ENCODE measurements around the gene OLFM2.
A peak's percentile ranks its signal among the peaks of the same experiment; 100 is the strongest.
"Not testable (repeated sequence)": the region's sequence is repeated elsewhere in the genome, so short reads cannot be mapped to it uniquely, and the experiment has no call there.

Gene OLFM2

DNA sequence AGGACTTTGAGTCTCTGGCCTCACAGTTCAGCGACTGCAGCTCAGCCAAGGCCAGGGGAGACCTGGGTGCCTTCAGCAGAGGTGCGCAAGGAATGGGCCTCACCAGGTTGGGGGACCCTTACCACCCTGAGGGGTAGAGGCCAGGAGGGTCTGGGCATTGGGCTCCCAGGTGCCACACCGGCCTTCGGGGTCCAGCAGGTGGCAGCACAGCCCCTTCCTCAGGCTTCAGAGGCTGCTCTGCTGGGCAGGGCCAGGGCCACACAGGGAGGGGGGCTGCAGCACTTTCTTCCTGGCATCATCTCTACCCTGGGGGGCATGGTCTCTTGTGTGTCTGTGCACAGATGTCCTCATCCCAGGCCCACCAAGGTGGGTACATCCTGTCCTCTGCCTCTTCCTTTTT is 88.3 kb downstream of the OLFM2 start:
- no peak for DNase-seq
- in situ Hi-C loops (cut with HindIII; ENCODE audit: low pct_ligation_motif_present, low pct_unique_long_range_greater_than_20kb, low sequenced_read_pairs) = no loop called here

DNA sequence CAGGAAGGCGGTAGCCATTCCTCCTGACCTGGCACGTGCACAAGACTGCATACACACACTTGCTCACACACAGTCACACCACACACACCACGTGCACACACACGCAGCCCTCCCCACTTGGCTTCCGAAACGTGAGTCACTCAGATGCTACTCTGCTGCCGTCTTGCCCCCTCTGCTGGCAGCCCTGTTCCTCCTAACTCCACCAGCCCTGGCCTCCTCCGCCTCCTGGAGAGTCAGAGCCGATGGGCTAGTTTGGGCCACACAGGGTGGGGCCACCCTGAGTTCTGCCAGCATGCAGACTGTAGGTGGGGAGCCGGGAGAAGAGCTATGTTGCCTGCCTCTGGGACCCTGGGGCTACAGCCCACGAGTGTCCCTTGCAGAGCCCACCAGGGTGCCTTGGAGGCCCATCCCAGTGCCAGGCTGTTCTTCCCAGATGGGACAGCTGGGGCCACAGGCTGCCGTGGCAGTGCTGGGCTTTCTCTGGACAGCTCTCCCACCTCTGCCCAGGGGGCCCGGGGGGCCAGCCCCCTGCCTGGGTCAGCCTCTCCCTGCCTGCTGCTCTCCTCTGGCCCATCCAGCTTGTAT is 89.1 kb downstream of the OLFM2 start:
- in situ Hi-C loops (cut with HindIII; ENCODE audit: low pct_ligation_motif_present, low pct_unique_long_range_greater_than_20kb, low sequenced_read_pairs) = no loop called here

DNA sequence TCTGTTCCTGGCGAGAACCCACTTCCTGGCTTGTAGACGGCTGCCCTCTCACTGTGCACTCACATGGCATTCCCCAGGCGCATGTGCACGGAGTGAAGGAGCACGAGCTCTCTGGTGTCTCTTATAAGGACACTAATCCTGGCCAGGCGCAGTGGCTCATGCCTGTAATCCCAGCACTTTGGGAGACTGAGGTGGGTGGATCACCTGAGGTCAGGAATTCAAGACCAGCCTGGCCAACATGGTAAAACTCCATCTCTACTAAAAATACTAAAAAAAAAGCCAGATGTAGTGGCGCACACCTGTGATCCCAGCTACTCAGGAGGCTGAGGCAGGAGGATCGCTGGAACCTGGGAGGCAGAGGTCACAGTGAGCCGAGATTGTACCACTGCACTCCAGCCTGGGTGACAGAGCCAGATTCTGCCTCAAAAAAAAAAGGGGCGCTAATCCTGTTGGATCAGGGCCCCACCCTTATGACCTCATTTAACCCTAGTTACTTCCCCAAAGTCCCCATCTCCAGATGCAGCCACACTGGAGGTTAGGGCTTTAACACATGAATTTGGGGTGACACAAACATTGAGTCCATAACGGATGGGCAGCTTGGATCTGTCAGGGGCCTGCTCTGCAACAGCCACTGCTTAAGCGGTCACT is 92.6 kb downstream of the OLFM2 start:
- DNase-seq; in situ Hi-C loops (cut with HindIII; ENCODE audit: low pct_ligation_motif_present, low pct_unique_long_range_greater_than_20kb, low sequenced_read_pairs): not testable (repeated sequence)

More for the DNA sequence above, 89.1 kb downstream of the OLFM2 start:
- peak; percentile 67 for DNase-seq

DNA sequence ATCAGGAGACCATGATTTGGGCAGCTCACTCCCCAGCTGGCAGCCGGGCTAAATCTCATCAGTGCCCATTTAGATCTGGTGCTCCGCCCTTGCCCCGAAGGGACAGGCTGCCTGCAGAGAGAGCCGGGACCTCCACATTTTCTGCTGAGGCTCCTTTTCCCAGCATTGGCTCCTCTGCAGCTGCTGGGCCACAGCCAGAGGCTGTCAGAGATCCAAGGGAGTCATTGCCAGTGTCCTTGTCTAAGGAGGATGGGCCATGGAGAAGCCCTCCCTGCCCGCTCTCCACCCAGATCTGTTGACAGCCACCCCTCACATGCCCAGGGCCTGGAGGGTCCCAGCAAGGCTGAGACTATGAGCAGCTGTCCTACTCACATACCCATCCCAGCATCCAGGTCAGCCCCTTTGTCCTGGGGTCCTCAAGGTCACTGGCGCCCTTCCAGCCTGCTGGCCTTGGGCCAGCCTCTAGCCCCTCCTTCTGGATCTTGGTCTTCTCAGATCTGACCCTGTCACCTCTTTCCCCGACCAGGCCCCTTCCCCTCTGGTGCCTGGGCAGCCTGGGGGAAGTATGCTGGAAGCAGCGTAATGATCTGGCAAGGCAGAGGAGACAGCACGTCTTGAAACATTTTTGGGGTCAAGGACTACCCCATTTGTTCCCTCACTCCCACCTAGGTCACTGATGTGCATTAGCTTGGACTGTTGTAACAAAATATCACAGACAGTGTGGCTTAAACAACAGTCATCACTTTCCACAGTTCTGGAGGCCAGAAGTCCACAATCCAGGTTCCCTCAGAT is 93.3 kb downstream of the OLFM2 start:
- in situ Hi-C loops (cut with HindIII; ENCODE audit: low pct_ligation_motif_present, low pct_unique_long_range_greater_than_20kb, low sequenced_read_pairs) = no loop called here
- no peak for DNase-seq

DNA sequence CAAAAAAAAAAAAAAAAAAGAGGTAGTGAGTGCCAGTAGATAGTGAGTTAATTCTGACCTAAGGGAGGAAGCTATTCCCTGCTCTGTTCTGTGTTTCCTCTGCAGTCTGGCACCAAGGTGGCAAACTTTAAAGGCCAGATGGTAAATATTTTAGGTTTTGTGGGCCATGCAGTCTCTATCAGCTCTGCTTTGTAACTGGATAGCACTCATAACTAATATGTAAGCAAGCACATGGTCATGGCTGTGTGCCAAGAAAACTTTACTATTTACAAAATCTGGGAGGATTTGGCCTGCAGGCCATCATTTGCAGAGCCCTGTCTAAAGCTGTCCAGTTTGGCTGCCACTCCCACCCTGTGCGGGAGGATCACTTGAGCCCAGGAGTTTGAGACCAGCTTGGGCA is 96.9 kb downstream of the OLFM2 start:
- in situ Hi-C loops (cut with HindIII; ENCODE audit: low pct_ligation_motif_present, low pct_unique_long_range_greater_than_20kb, low sequenced_read_pairs) = no loop called here
- DNase-seq = no peak

DNA sequence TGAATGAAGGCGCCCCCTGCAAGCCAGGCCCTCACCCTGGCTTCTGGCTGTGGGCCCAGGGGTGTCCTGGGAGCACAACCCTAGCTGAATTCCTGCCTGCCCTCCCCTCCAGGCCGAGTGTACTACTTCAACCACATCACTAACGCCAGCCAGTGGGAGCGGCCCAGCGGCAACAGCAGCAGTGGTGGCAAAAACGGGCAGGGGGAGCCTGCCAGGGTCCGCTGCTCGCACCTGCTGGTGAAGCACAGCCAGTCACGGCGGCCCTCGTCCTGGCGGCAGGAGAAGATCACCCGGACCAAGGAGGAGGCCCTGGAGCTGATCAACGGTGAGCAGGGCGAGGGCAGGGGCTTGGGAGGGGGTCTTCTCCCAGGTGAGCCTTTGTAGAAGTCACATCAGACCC is 98.0 kb downstream of the OLFM2 start:
- in situ Hi-C loops (cut with HindIII; ENCODE audit: low pct_ligation_motif_present, low pct_unique_long_range_greater_than_20kb, low sequenced_read_pairs) = no loop called here
- DNase-seq = no peak

DNA sequence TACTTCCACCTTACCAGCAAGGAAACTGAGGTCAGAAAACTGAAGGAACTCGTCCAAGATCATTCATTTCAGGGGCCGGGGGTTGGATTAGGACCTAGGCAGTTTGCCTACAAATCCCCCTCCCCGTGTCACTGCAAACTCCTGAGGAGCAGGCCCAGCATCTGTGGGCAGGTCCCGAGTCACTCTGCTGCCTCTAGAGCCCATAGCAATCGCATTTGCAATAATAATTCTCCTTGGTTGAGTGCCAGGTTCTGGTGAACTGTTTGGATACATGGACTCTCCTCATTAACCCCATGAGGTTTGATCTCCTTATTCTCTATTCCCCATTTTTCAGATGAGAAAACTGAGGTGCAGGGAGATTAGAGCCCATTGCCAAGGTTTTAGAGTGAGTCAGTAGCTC is 100.3 kb downstream of the OLFM2 start:
- in situ Hi-C loops (cut with HindIII; ENCODE audit: low pct_ligation_motif_present, low pct_unique_long_range_greater_than_20kb, low sequenced_read_pairs) = no loop called here
- peak; percentile 34 for DNase-seq

DNA sequence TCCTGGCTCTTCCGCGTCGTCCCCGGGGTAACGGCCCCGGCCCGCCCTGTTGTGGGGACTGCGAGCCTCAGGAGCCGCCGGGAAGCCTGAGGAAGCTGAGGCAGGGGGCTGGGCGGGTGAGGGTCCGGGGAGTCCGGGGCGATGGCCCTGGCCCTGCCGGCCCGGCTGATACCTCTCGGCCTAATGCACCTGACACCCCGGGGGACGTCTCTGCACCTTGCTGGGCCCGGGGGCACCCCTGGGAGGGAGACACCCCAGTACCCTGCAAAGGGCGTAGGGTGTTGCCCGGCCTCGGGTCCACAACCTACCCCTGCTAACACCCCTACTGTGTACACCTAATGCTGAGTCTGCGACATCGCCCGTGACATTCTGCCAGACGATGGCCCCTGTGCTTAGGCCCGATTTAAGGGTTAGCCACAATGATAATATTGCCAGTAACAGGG is 100.8 kb downstream of the OLFM2 start:
- DNase-seq = no peak
- in situ Hi-C loops (cut with HindIII; ENCODE audit: low pct_ligation_motif_present, low pct_unique_long_range_greater_than_20kb, low sequenced_read_pairs) = no loop called here

DNA sequence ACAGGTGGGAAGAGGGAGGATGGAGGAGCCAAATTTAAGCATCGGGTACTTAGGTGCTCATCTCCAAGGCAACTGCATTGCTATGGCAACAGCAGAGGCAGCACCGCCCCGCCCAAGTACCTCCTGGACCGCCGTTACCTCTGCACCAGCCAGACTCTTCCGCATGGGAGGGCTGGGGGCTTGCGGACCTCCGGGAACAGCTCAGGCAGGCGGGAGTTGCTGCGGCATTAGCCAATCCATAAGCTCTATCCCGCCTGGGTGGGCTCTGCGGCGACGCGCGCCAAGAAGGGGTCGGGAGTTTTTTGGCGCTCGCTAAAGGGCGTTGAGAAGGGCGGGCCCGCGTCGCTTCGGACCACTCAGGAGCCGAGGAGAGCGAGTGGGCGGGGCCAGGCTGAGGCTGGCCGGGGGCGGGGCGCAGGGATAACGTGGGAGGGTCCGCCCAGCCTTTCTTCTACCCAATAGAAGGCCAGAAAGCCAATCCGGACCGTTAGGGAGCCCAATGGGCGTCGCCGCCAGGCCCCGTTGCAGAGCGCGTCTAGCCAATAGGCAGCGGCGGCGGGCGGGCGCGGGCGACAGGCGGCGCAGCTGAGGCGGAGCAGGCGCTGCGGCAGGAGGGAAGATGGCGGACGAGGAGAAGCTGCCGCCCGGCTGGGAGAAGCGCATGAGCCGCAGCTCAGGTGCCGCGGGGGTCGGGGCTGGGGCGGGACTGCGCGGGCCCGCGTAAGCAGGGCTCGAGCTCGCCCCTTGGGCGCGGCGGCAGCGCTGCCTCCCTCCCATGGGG is 101.4 kb downstream of the OLFM2 start, which contains the start of gene PIN1:
Gene PIN1, plus strand, starts transcription at position 593 of the 781 bp plus-strand sequence. Its CDS starts 27 bp downstream, at position 620.
- DNase-seq = peak; percentile 96
- in situ Hi-C loops (cut with HindIII; ENCODE audit: low pct_ligation_motif_present, low pct_unique_long_range_greater_than_20kb, low sequenced_read_pairs) = no loop called here

DNA sequence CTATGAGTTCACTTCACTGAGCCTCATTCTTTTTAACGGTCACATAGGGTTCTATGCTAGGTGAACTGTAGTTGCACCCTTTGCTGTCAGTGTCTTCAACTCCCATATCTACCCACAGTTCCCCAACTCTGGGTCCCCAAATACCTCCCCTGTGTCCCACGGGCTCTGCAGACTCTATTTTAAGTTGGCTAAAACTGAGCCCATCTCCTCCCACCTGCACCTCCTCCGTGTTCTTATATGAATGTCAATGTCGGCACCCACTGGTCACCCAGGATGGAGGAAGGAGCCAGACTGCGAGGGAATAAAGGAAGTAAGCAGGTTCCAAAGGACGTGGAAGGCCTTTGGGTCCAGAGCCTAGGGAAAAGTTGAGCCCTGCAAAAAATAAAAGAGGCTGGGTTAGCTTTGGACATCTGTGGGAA is 102.0 kb downstream of the OLFM2 start:
- in situ Hi-C loops (cut with HindIII; ENCODE audit: low pct_ligation_motif_present, low pct_unique_long_range_greater_than_20kb, low sequenced_read_pairs) = no loop called here

DNA sequence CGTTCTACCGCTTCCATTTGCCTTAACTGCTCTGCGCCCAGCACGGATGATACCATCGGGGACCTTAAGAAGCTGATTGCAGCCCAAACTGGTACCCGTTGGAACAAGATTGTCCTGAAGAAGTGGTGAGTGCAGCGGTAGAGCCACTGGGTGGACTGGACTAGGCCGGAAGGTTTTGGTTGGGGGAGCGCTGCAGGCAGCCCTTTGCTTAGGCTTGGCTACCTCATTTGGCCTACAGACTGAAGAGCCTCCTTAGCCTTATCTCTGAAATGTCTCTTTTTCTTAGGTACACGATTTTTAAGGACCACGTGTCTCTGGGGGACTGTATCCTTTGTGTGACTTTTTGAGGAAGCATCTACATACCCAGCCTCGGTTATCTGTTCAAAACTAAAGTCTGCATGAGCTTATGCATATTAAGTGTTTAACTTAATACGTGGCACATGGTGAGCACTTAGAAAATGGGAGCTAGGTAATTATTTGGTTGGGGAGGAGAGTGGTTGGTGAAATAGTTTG is 107.7 kb downstream of the OLFM2 start:
- DNase-seq = no peak
- in situ Hi-C loops (cut with HindIII; ENCODE audit: low pct_ligation_motif_present, low pct_unique_long_range_greater_than_20kb, low sequenced_read_pairs) = no loop called here

More for the DNA sequence above, 102.0 kb downstream of the OLFM2 start:
- no peak for DNase-seq

DNA sequence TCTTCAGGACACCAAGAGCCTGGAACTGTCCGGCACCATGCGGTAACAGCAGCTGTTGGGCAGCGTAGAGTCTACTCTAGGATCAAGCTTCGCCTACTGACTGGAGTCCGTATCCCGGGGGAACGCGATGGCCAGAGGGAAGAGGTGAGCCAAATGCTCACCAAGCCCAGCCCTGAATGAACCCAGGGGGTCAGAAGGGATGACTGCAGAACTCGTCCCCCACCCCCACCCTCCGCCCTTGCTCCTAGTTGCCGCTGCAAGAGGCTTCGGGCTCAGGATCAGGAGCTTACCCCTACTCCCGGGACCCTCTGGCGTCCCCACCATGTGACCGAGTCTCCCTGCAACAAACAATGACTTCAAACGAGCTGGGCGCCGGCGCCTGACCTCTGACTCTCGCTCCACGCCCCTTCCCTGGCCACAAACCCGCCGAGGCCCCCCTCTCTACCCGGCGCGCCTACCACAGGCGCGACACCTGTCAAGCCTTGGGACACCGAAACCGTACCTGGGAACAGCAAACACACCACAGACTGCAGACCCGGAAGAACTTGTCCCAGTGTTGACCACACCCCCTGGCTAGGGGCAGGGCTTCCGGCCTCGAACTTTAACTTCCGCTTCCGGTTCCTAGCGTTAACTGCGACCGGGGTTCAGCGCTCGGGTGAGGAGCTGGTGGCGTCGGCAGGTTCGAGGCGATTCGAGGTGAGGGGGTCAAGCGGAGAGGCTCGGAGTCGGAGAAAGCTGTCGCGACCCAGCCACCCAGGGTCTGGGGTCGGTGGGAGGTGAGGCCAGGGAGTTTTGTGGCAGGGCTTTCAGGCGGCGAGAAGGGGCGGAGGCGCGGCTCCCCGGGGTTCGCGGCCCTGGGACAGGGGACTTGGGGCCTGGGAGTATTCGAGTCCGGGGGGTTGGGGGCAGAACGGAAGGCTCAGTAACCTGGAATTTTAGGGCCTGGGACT is 108.8 kb downstream of the OLFM2 start, which contains the start of gene UBL5:
Gene UBL5, plus strand, starts transcription at position 630 of the 950 bp plus-strand sequence. CDS start 420 bp downstream, outside the sequence.
- DNase-seq = peak; percentile 83
- in situ Hi-C loops (cut with HindIII; ENCODE audit: low pct_ligation_motif_present, low pct_unique_long_range_greater_than_20kb, low sequenced_read_pairs) = no loop called here

DNA sequence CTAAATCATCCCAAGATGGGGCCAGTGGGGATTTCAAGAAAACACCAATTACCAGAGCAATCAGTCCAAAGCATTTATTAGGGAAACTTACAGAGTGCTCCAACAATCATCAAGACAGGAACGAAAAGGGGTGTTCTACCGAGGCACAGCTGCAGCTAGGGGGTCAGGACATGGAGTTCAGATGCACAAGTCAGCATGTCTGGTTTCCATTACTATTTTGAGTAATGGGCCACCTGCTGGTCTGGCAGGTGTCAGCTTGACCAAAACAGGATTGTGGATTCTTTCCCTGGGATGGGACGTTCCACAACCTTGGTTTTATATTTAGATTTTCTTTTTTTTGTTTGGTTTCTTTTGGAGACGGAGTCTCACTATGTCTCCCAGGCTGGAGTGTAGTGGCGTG is 112.5 kb downstream of the OLFM2 start:
- in situ Hi-C loops (cut with HindIII; ENCODE audit: low pct_ligation_motif_present, low pct_unique_long_range_greater_than_20kb, low sequenced_read_pairs) = no loop called here
- no peak for DNase-seq

DNA sequence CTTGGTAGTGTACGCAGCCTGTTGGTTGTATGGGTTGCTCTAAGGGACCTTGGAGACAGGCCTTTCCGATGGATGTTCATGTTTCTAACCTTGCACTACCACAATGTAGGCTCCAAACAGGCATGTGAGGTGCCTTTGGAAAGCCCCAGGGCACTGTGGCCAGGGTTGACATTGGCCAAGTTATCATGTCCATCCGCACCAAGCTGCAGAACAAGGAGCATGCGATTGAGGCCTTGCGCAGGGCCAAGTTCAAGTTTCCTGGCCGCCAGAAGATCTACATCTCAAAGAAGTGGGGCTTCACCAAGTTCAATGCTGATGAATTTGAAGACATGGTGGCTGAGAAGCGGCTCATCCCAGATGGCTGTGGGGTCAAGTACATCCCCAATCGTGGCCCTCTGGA is 116.3 kb downstream of the OLFM2 start:
- in situ Hi-C loops (cut with HindIII; ENCODE audit: low pct_ligation_motif_present, low pct_unique_long_range_greater_than_20kb, low sequenced_read_pairs); DNase-seq: not testable (repeated sequence)

DNA sequence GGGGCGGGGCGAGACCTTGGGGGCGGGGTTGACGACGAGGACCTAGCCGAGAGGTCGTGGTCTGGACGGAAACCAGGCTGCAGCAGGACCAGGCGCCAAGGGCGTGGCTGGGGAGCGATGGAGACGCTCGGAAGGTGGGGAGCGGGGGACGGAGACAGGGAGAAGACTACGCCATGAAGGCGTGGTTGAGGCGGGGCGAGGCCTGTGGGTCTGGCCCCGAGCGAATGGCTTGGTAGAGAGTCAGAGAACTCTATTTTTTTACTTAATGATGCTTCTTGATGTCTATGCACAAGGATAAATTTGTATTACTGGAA is 116.8 kb downstream of the OLFM2 start:
- in situ Hi-C loops (cut with HindIII; ENCODE audit: low pct_ligation_motif_present, low pct_unique_long_range_greater_than_20kb, low sequenced_read_pairs) = no loop called here
- DNase-seq = no peak

DNA sequence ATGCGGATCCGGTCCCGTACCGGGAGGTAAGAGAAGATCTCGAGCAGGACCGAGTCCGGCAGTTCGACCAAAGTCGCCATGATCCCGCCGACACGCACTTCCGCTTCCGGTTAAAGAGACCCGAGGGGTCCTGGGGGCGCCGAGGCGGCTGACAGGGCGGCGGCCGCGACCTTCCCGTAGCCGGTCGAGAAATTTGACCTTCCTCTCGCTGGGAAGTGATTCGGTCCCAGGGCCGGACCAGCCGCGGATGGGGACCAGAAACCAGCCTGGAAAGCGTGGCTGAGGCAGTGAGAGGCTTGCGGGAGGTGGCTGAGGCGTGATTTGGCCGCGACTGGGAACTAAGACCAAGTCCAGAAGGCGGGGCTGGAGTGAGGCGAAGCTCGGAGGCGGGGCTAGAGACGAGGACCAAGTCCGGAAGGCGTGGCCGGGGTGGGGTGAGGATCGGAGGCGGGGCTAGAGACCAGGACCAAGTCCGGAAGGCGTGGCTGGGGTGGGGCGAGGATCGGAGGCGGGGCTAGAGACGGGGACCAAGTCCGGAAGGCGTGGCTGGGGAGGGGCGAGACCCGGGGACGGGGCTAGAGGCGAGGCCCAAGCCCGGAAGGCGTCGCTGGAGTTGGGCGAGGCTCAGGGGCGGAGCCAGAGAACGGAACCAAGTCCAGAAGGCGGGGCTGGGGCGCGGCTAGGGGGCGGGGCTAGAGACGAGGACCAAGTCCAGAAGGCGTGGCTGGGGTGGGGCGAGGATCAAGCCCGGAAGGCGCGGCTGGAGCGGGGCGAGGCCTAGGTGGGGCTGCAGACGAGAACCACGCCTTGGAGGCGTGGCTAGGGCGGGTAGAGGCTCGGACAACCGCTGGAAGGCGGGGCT is 117.3 kb downstream of the OLFM2 start, which contains the start of gene FBXL12:
Gene FBXL12, minus strand, starts transcription at position 346 of the 862 bp plus-strand sequence. Its CDS starts 266 bp downstream, at position 80.
- peak; percentile 98 for DNase-seq
- in situ Hi-C loops (cut with HindIII; ENCODE audit: low pct_ligation_motif_present, low pct_unique_long_range_greater_than_20kb, low sequenced_read_pairs) = no loop called here
